HepG2 (cell line): ENCODE results near the gene LNX2. TPM values are rescaled to one million over a fixed set of nuclear protein-coding genes. Genes with fewer than 3 reads are reported as not detected.

Experiments
- ADNP ChIP-seq: sonication (generic); formaldehyde crosslinking; IDR thresholded peaks from 2 replicates; pipeline ENCODE4 v1.4.0; 2020; ENCODE audit warnings: missing genetic modification reagents
- ARNT ChIP-seq: fragments of 450-650 bp; IDR thresholded peaks from 2 replicates; pipeline ENCODE4 v1.6.1; 2017
- ATF5 ChIP-seq: sonication (generic); formaldehyde crosslinking; IDR thresholded peaks from 2 replicates; pipeline ENCODE4 v1.4.0; 2020; ENCODE audit warnings: mild to moderate bottlenecking, low read depth, missing genetic modification reagents
- ETV6 ChIP-seq: sonication (generic); formaldehyde crosslinking; conservative IDR thresholded peaks from 2 replicates; pipeline ENCODE4 v1.4.0; 2020; ENCODE audit warnings: missing genetic modification reagents
- GABPA ChIP-seq, 2 experiments: IDR thresholded peaks; 2 replicates each; pipeline ENCODE4 v1.6.1; 2011 to 2016; ENCODE audit warnings: low read depth in 2 of 2, low read length in 1 of 2, missing biosample characterization in 1 of 2, missing genetic modification characterization in 1 of 2
- GATAD2A ChIP-seq: IDR thresholded peaks from 2 replicates; pipeline ENCODE4 v1.6.1; 2016
- HDAC1 ChIP-seq: sonication (generic); formaldehyde crosslinking; IDR thresholded peaks from 2 replicates; pipeline ENCODE4 v1.5.1; 2020; ENCODE audit warnings: mild to moderate bottlenecking, missing genetic modification reagents
- HMG20A ChIP-seq: IDR thresholded peaks from 2 replicates; pipeline ENCODE4 v1.6.1; 2016; ENCODE audit warnings: borderline replicate concordance
- HOXA5 ChIP-seq: sonication (generic); formaldehyde crosslinking; IDR thresholded peaks from 2 replicates; pipeline ENCODE4 v1.4.0; 2020; ENCODE audit warnings: missing genetic modification reagents
- IKZF4 ChIP-seq: sonication (generic); formaldehyde crosslinking; IDR thresholded peaks from 2 replicates; pipeline ENCODE4 v1.5.1; 2020; ENCODE audit warnings: borderline replicate concordance, mild to moderate bottlenecking, low read depth, missing genetic modification reagents; ENCODE audit errors: not compliant biosample characterization
- KAT2B ChIP-seq: fragments of 150-350 bp; IDR thresholded peaks from 2 replicates; pipeline ENCODE4 v1.6.1; 2014; ENCODE audit warnings: low read depth, low read length, borderline replicate concordance
- KDM2A ChIP-seq: sonication (generic); formaldehyde crosslinking; IDR thresholded peaks from 2 replicates; pipeline ENCODE4 v1.4.0; 2020; ENCODE audit warnings: low read depth, missing genetic modification reagents, borderline replicate concordance
- MED13 ChIP-seq: sonication (generic); formaldehyde crosslinking; IDR thresholded peaks from 2 replicates; pipeline ENCODE4 v1.5.0; 2020; ENCODE audit warnings: missing genetic modification reagents
- MEIS2 ChIP-seq: sonication (generic); formaldehyde crosslinking; IDR thresholded peaks from 2 replicates; pipeline ENCODE4 v1.9.0; 2021; ENCODE audit warnings: mild to moderate bottlenecking, missing genetic modification reagents
- PHF21A ChIP-seq: sonication (generic); formaldehyde crosslinking; IDR thresholded peaks from 2 replicates; pipeline ENCODE4 v1.5.0; 2020; ENCODE audit warnings: mild to moderate bottlenecking, missing genetic modification reagents
- REL ChIP-seq: sonication (generic); formaldehyde crosslinking; conservative IDR thresholded peaks from 2 replicates; pipeline ENCODE4 v1.8.0; 2022; ENCODE audit warnings: mild to moderate bottlenecking, missing genetic modification reagents, moderate library complexity
- RFX3 ChIP-seq: IDR thresholded peaks from 2 replicates; pipeline ENCODE4 v1.6.1; 2016; ENCODE audit warnings: missing biosample characterization, missing genetic modification reagents
- RXRB ChIP-seq: IDR thresholded peaks from 2 replicates; pipeline ENCODE4 v1.6.1; 2016; ENCODE audit warnings: borderline replicate concordance, missing genetic modification reagents, missing compliant biosample characterization
- SP1 ChIP-seq, 2 experiments: fragments of 450-650 bp in 1 of 2; sonication (generic) in 1 of 2; formaldehyde crosslinking in 1 of 2; IDR thresholded peaks; 2 replicates each; pipeline versions ENCODE4 v1.4.0 to v1.6.1; 2016 to 2020; ENCODE audit warnings: missing genetic modification reagents in 1 of 2
- TFDP2 ChIP-seq: sonication (generic); formaldehyde crosslinking; IDR thresholded peaks from 2 replicates; pipeline ENCODE4 v1.4.0; 2020; ENCODE audit warnings: missing genetic modification reagents
- XRCC5 ChIP-seq: fragments of 200-400 bp; formaldehyde crosslinking; optimal IDR thresholded peaks from 2 replicates; pipeline ENCODE3; 2017; ENCODE audit warnings: mild to moderate bottlenecking, low read length
- ZFP36L2 ChIP-seq: sonication (generic); formaldehyde crosslinking; IDR thresholded peaks from 2 replicates; pipeline ENCODE4 v1.4.0; 2020; ENCODE audit warnings: missing genetic modification reagents
- ZNF333 ChIP-seq: sonication (generic); formaldehyde crosslinking; IDR thresholded peaks from 2 replicates; pipeline ENCODE4 v1.4.0; 2020; ENCODE audit warnings: mild to moderate bottlenecking, missing genetic modification reagents, borderline replicate concordance
- ZNF350 ChIP-seq: sonication (generic); formaldehyde crosslinking; IDR thresholded peaks from 2 replicates; pipeline ENCODE4 v1.4.0; 2020; ENCODE audit warnings: mild to moderate bottlenecking, low read depth, missing genetic modification reagents, borderline replicate concordance
- ZNF749 ChIP-seq: sonication (generic); formaldehyde crosslinking; IDR thresholded peaks from 2 replicates; pipeline ENCODE4 v1.8.0; 2022; ENCODE audit warnings: mild to moderate bottlenecking, missing genetic modification reagents, moderate library complexity, borderline replicate concordance
- polyA plus RNA-seq, 8 experiments: library from polyadenylated mRNA; depleted of rRNA in 3 of 8; stranded (reverse) in 7 of 8; unstranded in 1 of 8; fragments of >200 nt; fragmentation: Illumina TruSeq in 4 of 8; extraction: Trizol in 4 of 8; gene quantifications; 2 replicates each; pipeline versions ENCODE4 v1.2.1 to v1.2.3, GENCODE V29; 2011 to 2016; ENCODE audit warnings: low read depth in 4 of 8, missing spikeins in 1 of 8, mixed read lengths in 1 of 8; ENCODE audit not compliant: insufficient read depth in 1 of 8
- total RNA-seq, 5 experiments: library from RNA; depleted of rRNA; stranded (reverse); fragments of >200 nt; fragmentation: Illumina TruSeq; extraction: Trizol; gene quantifications; 2 replicates each; pipeline ENCODE4 v1.2.3, GENCODE V29; 2016; ENCODE audit warnings: low read depth in 1 of 5
- TF ChIP-seq, protein P1 (sequence below): IDR thresholded peaks from 2 replicates; pipeline ENCODE4 v1.6.1; 2016; ENCODE audit warnings: mild to moderate bottlenecking, missing biosample characterization, missing genetic modification reagents
- TF ChIP-seq, protein P2 (sequence below): sonication (generic); formaldehyde crosslinking; IDR thresholded peaks from 2 replicates; pipeline ENCODE4 v1.4.0; 2020; ENCODE audit warnings: missing genetic modification reagents

LNX2 gene
- total and polyA plus RNA-seq, 2 of the 13 experiments (the other 11 are each of a cell fraction or from before 2014, with no cell fraction given), result 9.2 to 9.7 TPM

DNA sequence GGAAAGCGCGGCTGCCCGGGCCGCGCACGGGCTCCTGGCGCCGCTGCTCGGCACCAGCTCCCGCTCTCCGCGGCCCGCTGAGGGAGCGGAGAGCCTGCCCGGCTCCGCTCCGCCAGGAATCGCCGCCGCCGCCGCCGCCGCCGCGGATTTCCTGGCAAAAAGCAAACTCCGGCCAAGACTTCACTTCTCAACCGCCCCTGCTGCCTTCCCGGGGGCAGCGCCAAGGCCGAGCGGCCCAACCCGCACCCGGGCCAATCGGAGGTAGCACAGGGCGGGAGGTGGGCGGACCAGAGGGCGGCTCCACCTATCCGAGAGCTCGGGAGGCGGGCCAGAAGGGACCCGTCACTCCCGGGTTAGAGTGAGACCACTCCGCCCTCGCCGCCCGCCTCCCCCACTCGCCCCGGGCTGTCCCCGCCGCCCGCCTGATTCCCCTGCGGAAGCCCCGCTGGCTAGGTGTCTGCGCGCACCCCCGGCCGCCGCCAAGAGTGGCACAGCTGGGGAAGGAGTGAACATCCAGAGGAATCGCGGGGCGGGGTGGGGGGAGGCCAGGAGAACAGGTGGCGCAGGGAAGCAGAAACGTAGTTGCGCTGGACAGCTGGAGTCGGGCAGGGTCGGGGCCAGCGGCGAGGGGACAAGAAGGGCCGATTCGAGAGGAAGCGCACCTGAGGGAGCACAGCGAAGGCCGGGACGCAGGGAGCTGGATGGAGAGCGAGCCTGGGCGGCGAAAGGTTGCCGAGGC, at the start of gene LNX2 (continued):
- no peak for TF ChIP-seq SP1 (IDR thresholded peaks at IDR 0.05)
- TF ChIP-seq SP1 (CRISPR knock-in tag; IDR thresholded peaks at IDR 0.05), result peak; percentile 89
- no peak for TF ChIP-seq ETV6
- TF ChIP-seq REL (CRISPR knock-in tag), result no peak
- no peak for TF ChIP-seq ZNF749 (CRISPR knock-in tag)
- TF ChIP-seq, protein P1, sequence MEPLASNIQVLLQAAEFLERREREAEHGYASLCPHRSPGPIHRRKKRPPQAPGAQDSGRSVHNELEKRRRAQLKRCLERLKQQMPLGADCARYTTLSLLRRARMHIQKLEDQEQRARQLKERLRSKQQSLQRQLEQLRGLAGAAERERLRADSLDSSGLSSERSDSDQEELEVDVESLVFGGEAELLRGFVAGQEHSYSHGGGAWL (CRISPR knock-in tag), result no peak; the same call in 1 of the 2 replicates
- no peak for TF ChIP-seq HMG20A (CRISPR knock-in tag)
- TF ChIP-seq ARNT, result no peak
- peak; percentile 78 for TF ChIP-seq HDAC1 (CRISPR knock-in tag)
- no peak; the same call in 1 of the 2 replicates for TF ChIP-seq ZNF350 (CRISPR knock-in tag)
- peak; percentile 11; the same call in 1 of the 2 replicates for TF ChIP-seq TFDP2
- TF ChIP-seq GABPA (IDR thresholded peaks at IDR 0.05; ENCODE audit: low read depth, low read length), result peak; percentile 29
- TF ChIP-seq GABPA (CRISPR knock-in tag; IDR thresholded peaks at IDR 0.05; ENCODE audit: low read depth), result peak; percentile 10; the same call in 1 of the 2 replicates
- TF ChIP-seq HOXA5 (CRISPR knock-in tag), result no peak
- TF ChIP-seq ZNF333 (CRISPR knock-in tag), result no peak; the same call in 1 of the 2 replicates
- no peak for TF ChIP-seq ADNP
- no peak for TF ChIP-seq IKZF4 (CRISPR knock-in tag)
- no peak for TF ChIP-seq PHF21A (CRISPR knock-in tag)
- TF ChIP-seq MEIS2 (CRISPR knock-in tag), result 0 out of 2 replicates have a peak, but pooled peaks have one; percentile 1
- no peak for TF ChIP-seq ZFP36L2 (CRISPR knock-in tag)
- TF ChIP-seq, protein P2, sequence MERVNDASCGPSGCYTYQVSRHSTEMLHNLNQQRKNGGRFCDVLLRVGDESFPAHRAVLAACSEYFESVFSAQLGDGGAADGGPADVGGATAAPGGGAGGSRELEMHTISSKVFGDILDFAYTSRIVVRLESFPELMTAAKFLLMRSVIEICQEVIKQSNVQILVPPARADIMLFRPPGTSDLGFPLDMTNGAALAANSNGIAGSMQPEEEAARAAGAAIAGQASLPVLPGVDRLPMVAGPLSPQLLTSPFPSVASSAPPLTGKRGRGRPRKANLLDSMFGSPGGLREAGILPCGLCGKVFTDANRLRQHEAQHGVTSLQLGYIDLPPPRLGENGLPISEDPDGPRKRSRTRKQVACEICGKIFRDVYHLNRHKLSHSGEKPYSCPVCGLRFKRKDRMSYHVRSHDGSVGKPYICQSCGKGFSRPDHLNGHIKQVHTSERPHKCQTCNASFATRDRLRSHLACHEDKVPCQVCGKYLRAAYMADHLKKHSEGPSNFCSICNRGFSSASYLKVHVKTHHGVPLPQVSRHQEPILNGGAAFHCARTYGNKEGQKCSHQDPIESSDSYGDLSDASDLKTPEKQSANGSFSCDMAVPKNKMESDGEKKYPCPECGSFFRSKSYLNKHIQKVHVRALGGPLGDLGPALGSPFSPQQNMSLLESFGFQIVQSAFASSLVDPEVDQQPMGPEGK, result peak; percentile 84
- no peak for TF ChIP-seq RXRB
- no peak for TF ChIP-seq RFX3 (CRISPR knock-in tag)
- peak; percentile 4 for TF ChIP-seq XRCC5
- 0 out of 2 replicates have a peak, but pooled peaks have one; percentile 10 for TF ChIP-seq GATAD2A (CRISPR knock-in tag)
- TF ChIP-seq KAT2B, result no peak
- no peak for TF ChIP-seq MED13 (CRISPR knock-in tag)
- TF ChIP-seq KDM2A (CRISPR knock-in tag), result peak; percentile 59; the same call in 1 of the 2 replicates
- no peak for TF ChIP-seq ATF5
